ENCODE results near the gene SPSB3. TPM values are rescaled to one million over a fixed set of nuclear protein-coding genes. Genes with fewer than 3 reads are reported as not detected.

Gene SPSB3
- total RNA-seq, 1 donor from 2014 or later = 40.3 TPM

DNA sequence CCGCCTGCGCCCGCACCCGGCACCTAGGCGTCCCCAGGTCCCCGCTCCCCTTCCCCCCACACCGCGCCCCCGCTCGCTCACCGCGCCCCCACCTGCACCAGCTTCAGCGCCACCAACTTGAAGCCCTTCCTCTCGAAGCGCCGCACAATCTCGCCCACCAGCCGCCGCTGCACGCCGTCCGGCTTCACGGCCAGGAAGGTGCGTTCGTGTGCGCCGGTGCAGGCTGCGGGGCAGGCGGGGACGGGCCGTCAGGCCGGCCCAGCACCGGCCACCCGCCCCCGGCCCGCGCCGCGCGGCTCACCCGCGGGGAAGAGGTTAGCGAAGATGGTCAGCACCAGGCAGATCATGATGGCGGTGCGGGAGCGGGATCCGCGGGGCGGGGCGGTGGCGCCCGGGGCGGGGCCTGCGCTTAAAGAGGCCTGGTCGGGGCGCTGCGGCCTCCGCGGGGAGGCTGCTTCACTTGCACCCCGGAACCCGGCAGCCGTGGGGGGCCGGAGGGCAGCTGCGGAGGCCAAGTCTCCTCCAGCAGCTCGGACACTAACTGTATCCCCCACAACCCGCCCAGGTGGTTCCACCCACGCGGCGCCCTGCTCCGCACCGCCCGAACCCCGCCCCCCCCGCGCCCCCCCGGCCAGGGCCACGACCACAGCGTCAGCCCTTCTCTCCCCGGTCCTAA lies 11.0 kb downstream of the SPSB3 start, which contains the start of gene NME3:
Gene NME3 (minus strand): TSS at position 356 of the 676 bp plus-strand sequence. CDS start 9 bp downstream, at position 347.
- peaks cover 24% of the 10 kb centered on the region for H3K4me1 Mint-ChIP-seq
- intact Hi-C loops (cut with micrococcal nuclease) = loop anchor here (2.0 to 5.0 kb wide), 2 partner anchors 159 to 429 kb away; partner anchors contain the start of genes CRAMP1 and IFT140
- ATAC-seq (ENCODE audit: low read depth) (peak; percentile 47), DNase-seq (peak; percentile 77)
- H3K36me3 Mint-ChIP-seq (ENCODE audit: low read depth) = peaks cover 42% of the 10 kb centered on the region
- H3K27ac Mint-ChIP-seq = peak within 1 kb of the TSS; percentile 89
- POLR2A ChIA-PET = interaction anchor here (0.5 to 5.6 kb wide), 16 partner anchors 9 to 467 kb away, joined by 3 to 88 read pairs (median 3); partner anchors contain the start of genes FAHD1, JPT2, MAPK8IP3 and NUBP2
- H3K4me3 Mint-ChIP-seq = peak within 1 kb of the TSS; percentile 87
- CTCF ChIA-PET = interaction anchor here (0.6 to 3.3 kb wide), 4 partner anchors 11 to 66 kb away, joined by 3 to 15 read pairs (median 7); partner anchors contain the start of genes MAPK8IP3, NUBP2 and SPSB3
- TF ChIP-seq, protein P1, sequence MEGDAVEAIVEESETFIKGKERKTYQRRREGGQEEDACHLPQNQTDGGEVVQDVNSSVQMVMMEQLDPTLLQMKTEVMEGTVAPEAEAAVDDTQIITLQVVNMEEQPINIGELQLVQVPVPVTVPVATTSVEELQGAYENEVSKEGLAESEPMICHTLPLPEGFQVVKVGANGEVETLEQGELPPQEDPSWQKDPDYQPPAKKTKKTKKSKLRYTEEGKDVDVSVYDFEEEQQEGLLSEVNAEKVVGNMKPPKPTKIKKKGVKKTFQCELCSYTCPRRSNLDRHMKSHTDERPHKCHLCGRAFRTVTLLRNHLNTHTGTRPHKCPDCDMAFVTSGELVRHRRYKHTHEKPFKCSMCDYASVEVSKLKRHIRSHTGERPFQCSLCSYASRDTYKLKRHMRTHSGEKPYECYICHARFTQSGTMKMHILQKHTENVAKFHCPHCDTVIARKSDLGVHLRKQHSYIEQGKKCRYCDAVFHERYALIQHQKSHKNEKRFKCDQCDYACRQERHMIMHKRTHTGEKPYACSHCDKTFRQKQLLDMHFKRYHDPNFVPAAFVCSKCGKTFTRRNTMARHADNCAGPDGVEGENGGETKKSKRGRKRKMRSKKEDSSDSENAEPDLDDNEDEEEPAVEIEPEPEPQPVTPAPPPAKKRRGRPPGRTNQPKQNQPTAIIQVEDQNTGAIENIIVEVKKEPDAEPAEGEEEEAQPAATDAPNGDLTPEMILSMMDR (IDR thresholded peaks at IDR 0.05) = no peak
- no peaks in the 10 kb centered on the region for H3K27me3 Mint-ChIP-seq
- no peaks in the 10 kb centered on the region for H3K9me3 Mint-ChIP-seq

DNA sequence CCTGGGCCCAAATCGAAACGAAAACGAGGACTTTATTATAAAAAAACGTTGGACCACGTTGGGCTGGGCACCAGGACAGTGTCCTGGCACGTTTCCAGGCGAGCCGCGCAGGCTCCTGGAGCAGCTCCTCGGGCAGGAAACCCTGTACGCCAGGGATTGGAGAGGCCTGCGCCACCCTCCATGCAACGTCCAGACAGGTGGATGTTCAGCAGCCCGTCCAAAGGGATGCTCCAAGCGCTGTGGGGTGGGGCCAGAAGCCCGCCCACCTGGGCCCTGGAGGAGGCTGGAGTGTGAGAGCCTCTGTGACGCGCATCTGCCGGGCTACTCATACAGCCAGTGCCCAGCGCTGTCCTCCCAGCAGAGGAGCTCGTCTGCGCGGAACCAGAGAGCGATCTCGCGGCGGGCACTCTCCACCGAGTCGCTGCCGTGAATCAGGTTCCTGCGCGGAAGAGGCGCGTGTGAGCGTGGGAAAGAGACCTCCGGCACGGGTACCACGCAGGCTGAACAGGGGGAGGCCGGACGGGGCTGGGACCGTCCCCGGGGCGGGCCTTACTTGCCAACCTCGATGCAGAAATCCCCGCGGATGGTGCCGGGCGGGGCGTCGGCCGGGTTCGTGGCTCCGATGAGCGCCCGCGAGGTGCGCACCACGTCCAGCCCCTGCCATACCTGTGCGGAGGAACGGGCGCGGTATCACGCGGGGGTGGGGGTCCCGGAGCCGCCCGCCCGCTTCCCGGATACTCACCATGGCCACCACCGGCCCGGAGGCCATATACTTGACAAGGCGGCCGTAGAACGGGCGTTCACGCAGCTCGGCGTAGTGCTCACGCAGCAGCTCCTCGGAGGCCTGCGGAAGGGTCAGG lies 11.8 kb downstream of the SPSB3 start:
- H3K4me3 Mint-ChIP-seq = peak overlapping the region; percentile 80
- intact Hi-C loops (cut with micrococcal nuclease) = loop anchor here (2.0 to 5.0 kb wide), 2 partner anchors 158 to 428 kb away; partner anchors contain the start of genes CRAMP1 and IFT140
- peak overlapping the region; percentile 69 for H3K27ac Mint-ChIP-seq
- H3K27me3 Mint-ChIP-seq = no peaks in the 10 kb centered on the region
- ATAC-seq (ENCODE audit: low read depth) = peak; percentile 48
- peaks cover 24% of the 10 kb centered on the region for H3K4me1 Mint-ChIP-seq
- peaks cover 45% of the 10 kb centered on the region for H3K36me3 Mint-ChIP-seq (ENCODE audit: low read depth)
- TF ChIP-seq, protein P1 (IDR thresholded peaks at IDR 0.05) = no peak
- peak; percentile 60 for DNase-seq
- CTCF ChIA-PET = interaction anchor here (1.2 to 2.1 kb wide), 2 partner anchors 12 to 64 kb away, joined by 6 to 8 read pairs; partner anchors contain the start of genes MAPK8IP3, NUBP2 and SPSB3
- POLR2A ChIA-PET = interaction anchor here (0.5 to 5.6 kb wide), 19 partner anchors 8 to 694 kb away, joined by 3 to 88 read pairs (median 4); partner anchors contain the start of genes FAHD1, JPT2, MAPK8IP3 and NUBP2
- no peaks in the 10 kb centered on the region for H3K9me3 Mint-ChIP-seq

DNA sequence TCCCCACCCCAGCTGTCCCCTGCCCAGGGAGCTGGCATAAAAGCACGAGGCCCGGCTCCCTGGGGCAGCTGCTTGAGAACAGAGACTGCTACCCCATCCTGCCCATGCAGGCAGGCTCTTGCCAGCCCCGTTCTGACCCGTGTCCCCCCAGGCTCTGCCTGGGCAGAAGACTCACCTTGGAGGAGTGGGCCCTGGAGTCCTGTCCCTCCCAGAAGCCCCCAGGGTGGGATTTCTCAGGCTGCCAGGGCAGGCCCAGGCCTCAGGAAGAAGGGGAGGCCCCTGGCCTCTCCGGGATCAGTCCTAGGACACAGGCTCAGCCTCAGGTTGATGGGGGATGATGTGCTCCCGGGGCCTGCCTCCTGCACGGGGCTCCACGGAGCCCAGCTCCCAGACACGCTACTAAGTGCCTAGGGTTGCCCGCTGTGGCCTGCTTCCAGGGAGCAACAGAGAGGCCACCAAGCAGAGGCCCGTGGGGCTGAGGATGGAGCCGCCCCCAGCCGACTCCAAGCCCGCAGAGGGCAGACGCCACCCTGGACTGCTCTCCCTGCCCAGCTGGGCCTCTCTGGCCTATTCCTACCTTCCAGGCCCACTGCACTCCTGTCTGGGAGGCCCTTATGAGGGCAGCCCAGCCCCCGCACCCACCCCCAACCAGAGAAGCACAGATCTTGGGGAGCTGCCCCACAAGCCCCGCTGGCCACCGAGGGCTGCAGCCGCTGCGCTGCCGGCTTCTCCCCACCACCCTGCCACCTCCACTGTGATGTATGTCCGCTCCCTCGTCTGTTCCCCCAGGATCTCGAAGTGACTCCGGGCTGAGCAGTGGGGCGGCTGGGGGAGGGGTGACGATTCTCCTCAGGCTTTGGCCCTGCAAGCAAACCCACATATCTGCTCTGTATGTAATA lies 12.7 kb downstream of the SPSB3 start:
- intact Hi-C loops (cut with micrococcal nuclease) = loop anchor here (2.0 to 5.0 kb wide), 2 partner anchors 157 to 427 kb away; partner anchors contain the start of genes CRAMP1 and IFT140
- CTCF ChIA-PET = interaction anchor here (1.2 to 2.1 kb wide), 2 partner anchors 13 to 63 kb away, joined by 6 to 8 read pairs; partner anchors contain the start of genes MAPK8IP3, NUBP2 and SPSB3

More for the DNA sequence above, 12.7 kb downstream of the SPSB3 start:
- Mint-ChIP-seq H3K27ac (peak overlapping the region; percentile 69), H3K4me3 (peak overlapping the region; percentile 41), H3K4me1 (peaks cover 21% of the 10 kb centered on the region), H3K27me3 (no peaks in the 10 kb centered on the region), H3K36me3 (ENCODE audit: low read depth) (peaks cover 50% of the 10 kb centered on the region), H3K9me3 (no peaks in the 10 kb centered on the region)
- ATAC-seq (ENCODE audit: low read depth) (no peak), DNase-seq (no peak)
- POLR2A ChIA-PET = interaction anchor here (0.6 to 5.6 kb wide), 15 partner anchors 9 to 695 kb away, joined by 3 to 88 read pairs (median 4); partner anchors contain the start of genes JPT2, MAPK8IP3, NUBP2 and RPS2
- TF ChIP-seq, protein P1 (IDR thresholded peaks at IDR 0.05) = no peak

Data from activated B cell treated with CpG ODN at 0.5 μM for 24 hours (primary cell).